Activated CD4-positive, CD25-positive, alpha-beta regulatory T cell treated with anti-CD3 and anti-CD28 coated beads, Interleukin-2, amount 50 U/mL, for 24 hours (primary cell): ENCODE measurements around the gene DOCK7.
A peak's percentile ranks its signal among the peaks of the same experiment; 100 is the strongest.

Experiments
- ATAC-seq, 2 donors: fragments of 150-1000 bp; cut with Tn5 transposase; one replicate each; pipeline ENCODE4 v1.10.0; 2021; ENCODE audit warnings: mild to moderate bottlenecking in 1 of 2, moderate library complexity in 1 of 2

DOCK7 gene

DNA sequence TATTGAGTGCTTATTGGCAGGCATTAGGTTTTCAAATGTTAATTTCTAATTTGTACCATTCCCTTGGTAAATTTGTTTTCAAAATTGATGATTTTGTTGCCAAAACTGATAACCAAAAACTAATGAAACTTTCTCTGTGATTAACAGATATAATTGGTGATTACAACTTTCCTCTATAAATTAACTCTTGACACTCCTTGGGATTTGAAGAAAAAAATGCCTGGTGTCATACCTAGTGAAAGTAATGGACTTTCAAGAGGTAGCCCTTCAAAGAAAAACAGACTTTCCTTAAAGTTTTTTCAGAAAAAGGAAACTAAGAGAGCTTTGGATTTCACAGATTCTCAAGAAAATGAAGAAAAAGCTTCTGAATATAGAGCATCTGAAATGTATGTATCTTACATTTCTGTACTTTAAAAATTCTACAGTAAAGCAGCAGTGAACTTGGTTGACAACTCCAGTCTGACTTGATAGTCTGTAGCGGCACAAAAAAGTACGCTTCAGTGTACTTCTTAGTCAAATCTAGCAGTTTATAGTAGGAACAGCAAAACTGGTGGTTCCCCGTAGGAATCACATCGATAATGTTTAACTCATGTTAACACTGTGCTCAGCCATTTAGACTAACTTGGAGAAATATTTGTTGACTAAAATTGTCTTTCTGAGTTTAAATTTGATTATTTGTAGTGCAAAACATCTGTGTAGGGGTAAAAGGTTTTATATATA lies 248.4 kb downstream of the DOCK7 start:
- no peak for ATAC-seq

DNA sequence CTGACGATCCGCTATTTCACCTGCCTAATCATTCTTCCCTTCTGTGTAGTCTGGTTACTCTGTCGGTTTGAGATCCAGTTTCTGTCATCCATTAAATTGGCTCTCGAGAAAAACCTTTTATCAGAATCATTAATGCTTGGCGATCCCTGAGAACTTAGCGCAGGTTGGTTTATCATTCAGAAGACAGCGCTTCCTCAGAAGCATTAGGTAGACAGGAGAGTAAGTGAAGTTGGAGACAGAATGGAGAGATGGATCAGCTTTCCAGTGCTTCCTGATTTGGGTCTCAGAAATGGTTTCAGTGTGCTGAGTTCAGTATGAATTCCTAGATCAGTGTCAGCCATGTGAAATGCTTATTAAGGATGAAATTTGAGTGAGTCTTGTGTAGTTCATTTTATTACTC lies 250.0 kb downstream of the DOCK7 start:
- no peak for ATAC-seq

GRCh38 chr1:62437273-62437940 lies 250.8 kb downstream of the DOCK7 start:
- no peak for ATAC-seq

DNA sequence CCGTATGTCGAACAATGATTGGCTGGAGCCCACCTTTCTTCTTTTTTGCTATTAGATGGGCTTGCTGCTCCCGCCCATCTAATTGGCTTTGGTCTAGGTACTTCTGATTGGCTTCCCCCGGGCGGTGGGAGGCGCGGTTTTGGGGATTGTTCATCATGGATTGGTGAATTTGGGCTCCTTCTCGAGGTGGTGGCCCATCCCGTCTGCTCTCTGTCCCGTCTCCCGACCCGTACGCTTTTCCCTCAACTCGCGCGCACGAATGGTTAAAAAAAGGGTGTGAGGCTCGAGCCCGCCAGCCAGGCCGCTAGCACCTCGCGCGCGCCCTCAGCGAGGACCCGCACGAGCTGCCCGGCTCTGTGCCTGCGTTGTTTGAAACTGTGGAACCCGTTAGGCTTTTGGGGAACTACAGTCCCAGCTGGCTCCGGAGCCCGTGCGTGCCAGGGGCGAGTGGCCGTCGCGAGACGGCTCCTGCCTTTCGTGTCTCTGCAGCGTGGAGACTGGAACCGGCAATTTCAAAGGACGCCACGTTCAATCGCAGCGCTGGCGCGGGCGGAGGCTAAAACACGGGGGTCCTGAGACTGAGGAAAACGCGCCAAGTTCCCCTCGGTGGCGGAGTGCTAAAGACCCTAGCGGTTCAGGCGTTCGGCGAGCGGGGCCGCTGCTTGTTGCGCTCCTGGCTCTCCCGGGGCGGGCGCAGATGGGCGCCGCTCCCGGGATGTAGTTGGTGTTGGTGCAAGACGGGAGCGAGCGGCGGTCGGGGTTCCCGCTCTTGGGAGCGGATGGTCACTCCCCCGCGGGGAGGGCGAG lies 251.5 kb downstream of the DOCK7 start, which contains the start of gene USP1:
TSS of gene USP1 (plus strand) at position 584 of the 807 bp plus-strand sequence. CDS start 2,819 bp downstream, outside the sequence.
- ATAC-seq, result peak; percentile 82 to 85

- no peak for ATAC-seq
Observed at GRCh38 chr1:62436039-62436465, 252.1 kb downstream of the DOCK7 start.

DNA sequence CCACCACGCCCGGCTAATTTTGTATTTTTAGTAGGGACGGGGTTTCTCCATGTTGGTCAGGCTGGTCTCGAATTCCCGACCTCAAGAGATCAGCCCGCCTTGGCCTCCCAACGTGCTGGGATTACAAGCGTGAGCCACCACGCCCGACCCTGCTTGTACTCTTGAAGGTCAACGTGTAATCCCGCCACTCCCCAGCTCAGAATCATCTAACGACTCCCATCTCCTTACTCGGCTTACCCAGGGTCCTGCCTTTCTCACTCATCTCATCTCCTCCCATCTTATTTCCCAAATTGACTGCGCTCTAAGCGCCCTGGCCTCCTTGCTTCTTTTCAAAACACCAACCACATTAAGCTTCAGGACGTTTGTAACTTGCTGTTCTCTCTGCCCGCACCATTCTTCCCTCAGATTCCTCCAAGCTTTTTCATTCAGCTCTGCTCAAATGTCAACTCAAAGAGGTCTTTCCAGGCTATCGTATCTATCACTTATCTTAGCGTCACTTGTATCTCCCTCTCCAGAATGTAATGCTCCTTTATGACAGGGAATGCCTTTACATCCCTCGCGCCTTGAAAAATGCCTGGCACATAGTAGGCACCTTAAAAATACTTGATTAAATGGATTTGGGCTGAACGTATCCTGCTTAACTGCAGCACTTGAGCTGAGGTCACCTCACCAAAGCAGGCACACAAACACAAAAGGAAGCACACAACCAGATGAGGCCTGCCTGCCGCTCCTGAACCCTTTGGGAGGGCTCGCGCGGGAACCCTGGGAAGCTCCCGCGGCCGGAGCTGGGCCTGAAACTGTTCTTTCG lies 252.8 kb downstream of the DOCK7 start:
- no peak for ATAC-seq

- ATAC-seq, result no peak
Observed at GRCh38 chr1:62434618-62435001, 253.6 kb downstream of the DOCK7 start.

- no peak for ATAC-seq
Observed at GRCh38 chr1:62433861-62434617, 254.1 kb downstream of the DOCK7 start.

GRCh38 chr1:62429581-62429980 lies 258.6 kb downstream of the DOCK7 start:
- ATAC-seq, result no peak

GRCh38 chr1:62428351-62428750 lies 259.8 kb downstream of the DOCK7 start:
- ATAC-seq, result no peak

DNA sequence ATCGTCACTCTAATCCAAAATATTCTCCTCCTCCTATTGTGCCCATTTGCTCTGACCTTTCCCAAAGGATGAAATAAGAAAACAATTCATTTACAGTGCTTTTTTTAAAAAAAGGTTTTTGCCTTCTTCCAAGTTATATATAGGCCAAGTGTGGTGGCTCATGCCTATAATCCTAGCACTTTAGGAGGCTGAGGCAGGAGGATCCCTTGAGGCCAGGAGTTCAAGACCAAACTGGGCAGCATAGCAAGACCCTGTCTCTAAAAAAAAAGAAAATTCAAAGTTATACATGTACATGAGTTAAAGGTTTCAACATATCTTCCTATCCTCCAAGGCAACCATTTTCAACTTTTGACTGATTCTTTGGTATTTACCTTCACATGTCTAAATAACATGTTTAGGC lies 261.4 kb downstream of the DOCK7 start:
- ATAC-seq, result no peak

GRCh38 chr1:62426237-62426636 lies 261.9 kb downstream of the DOCK7 start:
- ATAC-seq, result no peak

GRCh38 chr1:62425041-62425440 lies 263.1 kb downstream of the DOCK7 start:
- no peak for ATAC-seq

- no peak for ATAC-seq
Observed at GRCh38 chr1:62424411-62424810, 263.8 kb downstream of the DOCK7 start.

GRCh38 chr1:62423580-62424242 lies 264.5 kb downstream of the DOCK7 start:
- no peak for ATAC-seq

DNA sequence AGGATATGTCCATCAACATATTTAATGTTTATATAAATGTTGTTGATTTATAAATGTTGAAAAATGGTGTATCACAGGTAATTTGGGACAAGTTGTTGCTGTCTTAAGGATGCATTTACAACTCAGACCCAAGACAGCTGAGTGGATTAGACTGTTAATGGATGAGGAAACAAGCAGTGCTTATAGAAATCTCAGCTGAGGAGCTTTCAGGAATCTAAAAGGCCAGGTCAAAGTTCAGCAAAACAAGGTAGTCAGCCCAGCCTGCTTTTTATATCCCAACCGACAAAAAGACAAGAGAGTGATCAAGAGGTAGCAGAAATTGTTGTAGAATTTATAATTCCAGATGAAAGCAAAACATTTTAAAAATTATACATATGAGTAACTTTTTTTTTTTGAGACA lies 268.0 kb downstream of the DOCK7 start:
- no peak for ATAC-seq

GRCh38 chr1:62417351-62417999 lies 270.7 kb downstream of the DOCK7 start:
- ATAC-seq, result no peak

DNA sequence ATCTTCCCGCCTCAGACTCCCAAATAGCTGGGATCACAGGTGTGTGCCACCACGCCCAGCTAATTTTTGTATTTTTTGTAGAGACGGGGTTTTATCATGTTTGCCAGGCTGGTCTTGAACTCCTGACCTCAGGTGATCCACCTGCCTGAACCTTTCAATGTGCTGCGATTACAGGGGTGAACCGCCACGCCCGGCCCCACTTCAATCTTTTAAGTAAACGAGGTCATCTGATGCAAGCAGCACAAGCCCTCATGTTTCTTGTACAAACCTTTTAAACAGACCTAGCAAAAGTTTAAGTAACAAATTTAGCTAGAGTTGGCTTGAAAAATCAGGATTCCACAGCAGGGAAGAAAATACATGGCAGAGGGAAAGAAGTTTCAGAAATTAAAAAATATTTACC lies 272.5 kb downstream of the DOCK7 start:
- no peak for ATAC-seq

GRCh38 chr1:62407398-62408009 lies 280.7 kb downstream of the DOCK7 start:
- no peak for ATAC-seq

DNA sequence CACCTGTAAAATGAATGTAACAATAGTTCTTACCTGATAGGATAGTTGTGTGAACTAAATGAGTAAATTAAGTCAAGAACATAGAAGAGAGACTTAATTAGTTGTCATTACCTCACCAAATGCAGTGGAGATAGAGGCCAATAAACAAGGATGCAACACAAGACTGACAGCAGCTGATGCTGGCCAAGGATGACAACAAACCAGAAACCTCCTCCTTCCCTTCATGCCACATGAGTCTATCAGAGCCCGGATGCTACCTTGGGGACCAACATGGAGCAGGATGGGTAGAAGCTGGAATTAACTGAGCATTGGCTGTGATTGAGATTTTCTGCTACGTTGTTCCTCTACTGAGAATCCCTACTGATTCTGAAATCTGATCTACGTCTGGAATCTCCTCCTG lies 281.6 kb downstream of the DOCK7 start:
- ATAC-seq, result no peak
